GM18517 (cell line): Measurements from ENCODE around the gene ME3.

Source experiments
- ATAC-seq: cut with Tn5 transposase; IDR thresholded peaks from one replicate; pipeline ENCODE4 v1.9.1; 2021; ENCODE audit warnings: mild to moderate bottlenecking, moderate library complexity; ENCODE audit not compliant: unreplicated experiment

The ME3 gene

GRCh38 chr11:86397351-86397750 lies 275.1 kb downstream of the ME3 start:
- no peak for ATAC-seq

GRCh38 chr11:86396396-86396795 lies 276.0 kb downstream of the ME3 start:
- ATAC-seq, result no peak

- ATAC-seq, result no peak
Measured at GRCh38 chr11:86395061-86395551, 277.3 kb downstream of the ME3 start.
